Measurements from ENCODE around the gene PTPN14. TPM values are rescaled to one million over a fixed set of nuclear protein-coding genes. Genes with fewer than 3 reads are reported as not detected.

The PTPN14 gene
- total and polyA plus RNA-seq, 2 of the 4 experiments (the other 2 are of a cell fraction), result 21.5 to 31.7 TPM

GRCh38 chr1:214349781-214350180, 201.6 kb downstream of the PTPN14 start:
- POLR2A ChIA-PET (ENCODE audit: unreplicated experiment), result interaction anchor here (0.7 kb wide), 1 partner anchor 126 kb away, joined by 4 read pairs; no protein-coding TSS in a partner anchor
- H3K4me2 ChIP-seq (ENCODE audit: low read depth, low read length), result no peak overlapping the region
- DNase-seq, result no peak

More at GRCh38 chr1:214349781-214350180, 201.6 kb downstream of the PTPN14 start:
- ATAC-seq (ENCODE audit: low read depth), result peak; percentile 32
- H3K56ac ChIP-seq (ENCODE audit: extremely low read depth, insufficient read depth, low read length), result no peak overlapping the region
- no peak overlapping the region for H4K5ac ChIP-seq (ENCODE audit: low read depth, low read length)
- dilution Hi-C loops (cut with HindIII; ENCODE audit: low sequenced_read_pairs, unreplicated experiment), result no loop called here
- no peak overlapping the region for H2AK9ac ChIP-seq (replicated peaks; ENCODE audit: low read depth, low read length, poor library complexity)
- no peak overlapping the region for H2BK5ac ChIP-seq (ENCODE audit: low read depth, low read length, poor library complexity, severe bottlenecking)
- H2AK5ac ChIP-seq (ENCODE audit: low read depth, low read length), result no peak overlapping the region
- no peak overlapping the region for H2BK15ac ChIP-seq (ENCODE audit: low read depth, low read length)
- BruUV-seq (replicated peaks), result no TSS peak
- no peak overlapping the region for H3K27ac ChIP-seq (ENCODE audit: insufficient read depth, low read length)
- TF ChIP-seq BHLHE40 (IDR thresholded peaks at IDR 0.05; ENCODE audit: low read depth, low read length) (no peak), CTCF (conservative IDR thresholded peaks at IDR 0.05; ENCODE audit: low read depth, low read length) (no peak), MAFK (IDR thresholded peaks at IDR 0.05; ENCODE audit: low read depth, low read length) (no peak), NFE2L2 (IDR thresholded peaks at IDR 0.05; ENCODE audit: low read depth, low read length) (no peak), RCOR1 (IDR thresholded peaks at IDR 0.05; ENCODE audit: insufficient replicate concordance, low read length) (no peak), FOS (IDR thresholded peaks at IDR 0.05; ENCODE audit: low read depth, low read length) (no peak), RAD21 (IDR thresholded peaks at IDR 0.05; ENCODE audit: low read length) (no peak), USF2 (IDR thresholded peaks at IDR 0.05; ENCODE audit: low read depth, low read length) (no peak), ELK1 (IDR thresholded peaks at IDR 0.05; ENCODE audit: borderline replicate concordance, low read depth, low read length) (no peak), POLR2A (IDR thresholded peaks at IDR 0.05; ENCODE audit: low read depth, low read length) (no peak), MXI1 (IDR thresholded peaks at IDR 0.05; ENCODE audit: borderline replicate concordance, low read depth, low read length) (no peak)
- H3K9me1 ChIP-seq (ENCODE audit: insufficient read depth, low read length), result peaks cover 6% of the 10 kb centered on the region; the same call in 1 of the 2 replicates
- H4K20me1 ChIP-seq (ENCODE audit: insufficient read depth, low read length), result no peaks in the 10 kb centered on the region
- H3K9ac ChIP-seq (ENCODE audit: low read depth, low read length), result no peak overlapping the region
- H3K4me1 ChIP-seq (ENCODE audit: control insufficient read depth, insufficient read depth, low read length), result peaks cover 7% of the 10 kb centered on the region
- H2BK120ac ChIP-seq (ENCODE audit: low read depth, low read length), result no peak overlapping the region
- H4K8ac ChIP-seq (ENCODE audit: low read depth in 2 of 2, low read length in 2 of 2), result no peak overlapping the region
- H3K4ac ChIP-seq (ENCODE audit: low read depth, low read length), result no peak overlapping the region
- H3K36me3 ChIP-seq (ENCODE audit: control insufficient read depth, insufficient read depth, low read length), result peaks cover 29% of the 10 kb centered on the region
- no peak overlapping the region for H3K14ac ChIP-seq (replicated peaks; ENCODE audit: low read depth, low read length)
- no peak overlapping the region for H3K23ac ChIP-seq (ENCODE audit: low read depth, low read length)
- H3K9me3 ChIP-seq (ENCODE audit: control insufficient read depth, insufficient read depth, low read length), result no peaks in the 10 kb centered on the region
- CTCF ChIA-PET, result interaction anchor here (0.6 to 1.8 kb wide), 5 partner anchors 17 to 278 kb away, joined by 3 to 6 read pairs (median 4); no protein-coding TSS in a partner anchor
- intact Hi-C loops (cut with micrococcal nuclease), result no loop called here
- no peak overlapping the region for H3K18ac ChIP-seq (ENCODE audit: low read depth, low read length)
- H2AFZ ChIP-seq (replicated peaks; ENCODE audit: low read length, poor library complexity), result no peak overlapping the region
- H4K91ac ChIP-seq (ENCODE audit: insufficient read depth, low read depth, low read length), result no peak overlapping the region
- WGBS, 2 experiments (ENCODE audit: extremely low coverage in 2 of 2, insufficient read length in 1 of 2), result no CpG with 5 or more reads among the region's 2 CpGs
- no peak overlapping the region for H2BK20ac ChIP-seq (ENCODE audit: low read depth, low read length)
- in situ Hi-C loops (cut with MboI; ENCODE audit: low sequenced_read_pairs), result no loop called here
- H3K27me3 ChIP-seq (ENCODE audit: control insufficient read depth, insufficient read depth, low read length), result no peaks in the 10 kb centered on the region
- H3K4me3 ChIP-seq (ENCODE audit: insufficient read depth, low read depth, low read length), result no peak overlapping the region
- H3K79me1 ChIP-seq (ENCODE audit: low read depth in 1 of 2, low read length in 2 of 2), result peaks cover 13 to 25% of the 10 kb centered on the region in 2 experiments; a peak in 3 of 4 replicates

Measured in IMR-90 (cell line).